PC-3 (cell line): ENCODE measurements around the gene CAMTA1.

Experiments used
- EZH2 ChIP-seq: fragments of 300-600 bp; sonication (generic); IDR thresholded peaks from one replicate; pipeline ENCODE4 v1.6.1; 2017; ENCODE audit warnings: antibody characterized with exemption, mild to moderate bottlenecking, low read length; ENCODE audit not compliant: unreplicated experiment
- EZH2phosphoT487 ChIP-seq: fragments of 300-600 bp; sonication (generic); IDR thresholded peaks from 2 replicates; pipeline ENCODE4 v1.6.1; 2018; ENCODE audit warnings: mild to moderate bottlenecking, antibody characterized with exemption, low read length, borderline replicate concordance
- TF ChIP-seq, protein P1 (sequence below): fragments of 300-600 bp; sonication (generic); conservative IDR thresholded peaks from 2 replicates; pipeline ENCODE4 v1.5.1; 2017; ENCODE audit warnings: antibody characterized with exemption, low read depth, mild to moderate bottlenecking, low read length

DNA sequence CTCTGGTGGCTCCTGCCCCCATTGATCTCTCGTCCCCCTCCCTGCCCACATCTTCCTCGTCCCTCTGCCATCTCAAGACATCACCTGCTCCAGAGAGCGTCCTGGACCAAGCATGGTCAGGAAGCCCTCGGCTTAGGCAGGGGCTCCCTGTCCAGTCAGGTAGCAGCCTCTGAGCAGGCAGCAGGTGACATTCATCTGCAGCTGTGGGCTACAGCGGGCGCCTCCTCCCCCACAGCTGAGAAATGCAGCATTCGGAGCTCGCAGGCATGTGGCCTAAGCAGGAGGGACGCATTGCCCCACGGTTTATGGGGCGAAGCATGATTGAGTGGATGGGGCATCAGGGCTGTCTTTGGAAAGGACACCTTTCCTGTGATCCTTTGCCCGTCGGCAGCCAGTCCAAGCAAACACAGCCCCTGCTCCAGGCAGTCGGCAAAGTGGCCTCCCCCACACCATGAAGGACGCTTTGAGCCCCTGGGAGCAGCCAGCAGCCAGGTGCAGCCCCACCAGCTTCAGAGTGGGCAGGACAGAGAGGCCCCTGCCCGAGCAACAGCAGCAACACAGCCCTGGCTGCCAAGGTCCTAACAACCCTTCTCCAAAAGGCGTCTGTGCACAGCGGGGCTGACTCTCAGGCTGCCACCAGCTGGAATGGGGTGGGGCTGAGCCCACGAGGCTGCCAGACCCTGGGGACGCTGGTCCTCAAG, 751.8 kb downstream of the CAMTA1 start:
- TF ChIP-seq, protein P1, sequence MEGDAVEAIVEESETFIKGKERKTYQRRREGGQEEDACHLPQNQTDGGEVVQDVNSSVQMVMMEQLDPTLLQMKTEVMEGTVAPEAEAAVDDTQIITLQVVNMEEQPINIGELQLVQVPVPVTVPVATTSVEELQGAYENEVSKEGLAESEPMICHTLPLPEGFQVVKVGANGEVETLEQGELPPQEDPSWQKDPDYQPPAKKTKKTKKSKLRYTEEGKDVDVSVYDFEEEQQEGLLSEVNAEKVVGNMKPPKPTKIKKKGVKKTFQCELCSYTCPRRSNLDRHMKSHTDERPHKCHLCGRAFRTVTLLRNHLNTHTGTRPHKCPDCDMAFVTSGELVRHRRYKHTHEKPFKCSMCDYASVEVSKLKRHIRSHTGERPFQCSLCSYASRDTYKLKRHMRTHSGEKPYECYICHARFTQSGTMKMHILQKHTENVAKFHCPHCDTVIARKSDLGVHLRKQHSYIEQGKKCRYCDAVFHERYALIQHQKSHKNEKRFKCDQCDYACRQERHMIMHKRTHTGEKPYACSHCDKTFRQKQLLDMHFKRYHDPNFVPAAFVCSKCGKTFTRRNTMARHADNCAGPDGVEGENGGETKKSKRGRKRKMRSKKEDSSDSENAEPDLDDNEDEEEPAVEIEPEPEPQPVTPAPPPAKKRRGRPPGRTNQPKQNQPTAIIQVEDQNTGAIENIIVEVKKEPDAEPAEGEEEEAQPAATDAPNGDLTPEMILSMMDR, result no peak
- no peak for TF ChIP-seq EZH2
- TF ChIP-seq EZH2phosphoT487, result no peak
